Motor neuron (in vitro differentiated cells): ENCODE results near the gene TMEM217. TPM values are rescaled to one million over a fixed set of nuclear protein-coding genes. Genes with fewer than 3 reads are reported as not detected.

Experiments used
- ATAC-seq, 8 experiments: fragments of 200-7000 bp; cut with Tn5 transposase; replicated peaks in 6 of 8; 2 replicates each; pipeline ENCODE4 v1.8.0; 2021; ENCODE audit warnings: mild to moderate bottlenecking in 8 of 8, moderate library complexity in 8 of 8
- H3K27ac ChIP-seq, 2 donors: fragments of 250-450 bp; sonication (Bioruptor Pico); 2 replicates each; pipeline ENCODE4 v1.9.0; 2021; ENCODE audit warnings: antibody characterized with exemption in 2 of 2, mild to moderate bottlenecking in 2 of 2, moderate library complexity in 1 of 2
- H3K4me1 ChIP-seq, 2 donors: fragments of 250-450 bp; sonication (Bioruptor Pico); replicated peaks in 1 of 2; 2 replicates each; pipeline ENCODE4 v1.6.1; 2021; ENCODE audit warnings: antibody characterized with exemption in 2 of 2, mild to moderate bottlenecking in 2 of 2, moderate library complexity in 1 of 2
- H3K4me3 ChIP-seq, 5 donors: fragments of 250-450 bp; sonication (Bioruptor Pico); 2 replicates each; pipeline ENCODE4 v1.9.0; 2021; ENCODE audit warnings: antibody characterized with exemption in 5 of 5, mild to moderate bottlenecking in 5 of 5, moderate library complexity in 4 of 5
- WGBS, 10 experiments: fragments of 450-650 bp; shearing (Covaris generic); methylation state at CpG; one replicate each; pipeline ENCODE4 v1.0.0; 2022; 5-methylcytosine and 5-hydroxymethylcytosine counted together
- in situ Hi-C, 9 experiments: fragments of 400-800 bp; cut with MboI; loops; one replicate each; pipeline ENCODE4 v1.15.0; 2021; ENCODE audit warnings: low sequenced_read_pairs in 9 of 9, low pct_unique_long_range_greater_than_20kb in 2 of 9; ENCODE audit not compliant: unreplicated experiment in 9 of 9
- total RNA-seq, 8 experiments: library from RNA; unstranded; fragments of 300-600 nt; gene quantifications; 2 replicates each; pipeline versions ENCODE4 v1.2.3 to v1.2.4, GENCODE V29; 2022

TMEM217 gene
- total RNA-seq, 8 experiments from 2014 or later: 0.73 to 9.4 (median 2.1) TPM

DNA sequence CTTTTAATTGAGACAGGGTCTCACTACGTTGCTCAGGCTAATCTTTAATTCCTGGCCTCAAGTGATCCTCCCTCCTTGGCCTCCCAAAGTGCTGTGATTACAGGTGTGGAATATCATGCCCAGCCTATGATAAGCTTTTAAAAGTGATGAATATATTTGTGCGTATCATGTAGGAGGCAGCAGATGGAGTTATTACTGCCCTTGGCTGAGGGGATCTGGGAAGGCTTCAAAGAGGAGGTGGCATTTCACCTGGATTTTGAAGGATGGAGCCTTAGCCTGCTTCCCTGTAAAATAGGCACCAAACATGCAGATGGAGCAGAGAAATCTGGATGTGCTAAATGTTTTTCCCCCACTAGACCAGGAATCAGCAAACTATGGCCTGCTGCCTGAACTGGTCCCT is 77.9 kb downstream of the TMEM217 start:
- in situ Hi-C loops: no loop called here
- Histone ChIP-seq H3K27ac (no peak overlapping the region), H3K4me1 (no peaks in the 10 kb centered on the region), H3K4me3 (no peak overlapping the region)
- ATAC-seq: no peak
- 50 to 100% (median 83%) methylated on average over 1 to 2 of the region's 2 CpGs; no CpG with 5 or more reads in 4 of the 10 experiments for WGBS, 10 experiments

DNA sequence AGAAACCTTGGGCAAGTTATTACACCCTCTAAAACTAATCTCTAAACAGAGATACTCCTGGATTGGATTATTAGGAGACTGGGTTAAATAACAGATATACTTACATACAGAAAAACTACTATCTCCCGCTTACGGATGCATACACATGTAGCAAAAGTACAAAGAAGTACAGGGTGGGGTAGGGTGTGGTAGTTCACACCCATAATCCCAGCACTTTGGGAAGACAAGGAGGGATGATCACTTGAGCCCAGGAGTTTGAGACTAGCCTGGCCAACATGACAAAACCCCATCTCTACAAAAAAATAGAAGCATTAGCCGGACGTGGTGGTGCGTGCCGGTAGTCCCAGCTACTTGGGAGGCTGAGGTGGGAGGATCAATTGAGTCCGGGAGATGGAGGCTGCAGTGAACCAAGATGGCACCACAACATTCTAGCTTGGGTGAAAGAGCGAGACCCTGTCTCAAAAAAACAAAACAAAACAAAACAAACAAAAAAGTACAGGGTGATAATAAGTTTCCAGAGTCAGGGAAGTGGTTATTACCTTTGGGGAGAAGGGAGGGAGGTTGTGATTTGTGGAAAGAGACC is 79.9 kb downstream of the TMEM217 start:
- no peaks in the 10 kb centered on the region for H3K4me1 ChIP-seq
- H3K4me3 ChIP-seq: no peak overlapping the region
- no peak for ATAC-seq
- whole genome bisulfite sequencing, 10 experiments: 44 to 100% (median 93%) methylated on average over 2 to 6 of the region's 8 CpGs; no CpG with 5 or more reads in 1 of the 10 experiments
- no peak overlapping the region for H3K27ac ChIP-seq
- in situ Hi-C loops: loop anchor here in 6 of 9 experiments (10.0 kb wide), 2 partner anchors 123 to 153 kb away; no protein-coding TSS in a partner anchor

- in situ Hi-C loops: loop anchor here in 6 of 9 experiments (10.0 kb wide), 2 partner anchors 123 to 153 kb away; no protein-coding TSS in a partner anchor
- WGBS, 10 experiments: 24 to 100% (median 76%) methylated on average over 1 to 9 of the region's 10 CpGs; no CpG with 5 or more reads in 1 of the 10 experiments
Measured at GRCh38 chr6:37177077-37177934, 80.6 kb downstream of the TMEM217 start.

DNA sequence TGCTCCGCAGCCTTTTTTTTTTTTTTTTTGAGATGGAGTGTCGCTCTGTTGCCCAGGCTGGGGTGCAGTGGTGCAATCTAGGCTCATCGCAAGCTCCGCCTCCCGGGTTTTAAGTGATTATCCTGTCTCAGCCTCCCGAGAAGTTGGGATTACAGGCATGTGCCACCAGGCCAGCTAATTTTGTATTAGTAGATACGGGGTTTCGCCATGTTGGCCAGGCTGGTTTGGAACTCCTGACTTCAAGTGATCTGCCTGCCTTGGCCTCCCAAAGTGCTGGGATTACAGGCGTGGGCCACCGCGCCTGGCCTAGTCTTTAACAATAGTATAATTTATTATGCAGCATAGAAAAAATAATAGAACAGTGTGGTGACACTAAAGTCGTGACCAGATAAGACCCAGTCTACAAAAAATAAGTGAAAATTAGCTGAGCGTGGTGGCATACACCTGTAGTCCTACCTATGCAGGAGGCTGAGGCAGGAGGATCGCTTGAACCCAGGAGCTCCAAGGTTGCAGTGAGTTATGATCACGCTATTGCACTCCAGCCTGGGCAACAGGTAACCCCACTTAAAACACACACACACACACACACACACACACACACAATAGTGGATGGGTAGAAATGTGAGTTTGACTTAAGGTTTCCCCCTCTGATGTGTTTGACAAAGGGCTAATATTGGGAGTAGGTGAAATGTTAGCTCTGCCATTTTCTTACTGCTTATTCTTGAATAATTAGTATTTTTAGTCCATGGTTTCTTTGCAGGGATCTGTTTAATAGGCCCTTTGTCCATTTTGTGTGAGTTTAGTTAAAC is 81.5 kb downstream of the TMEM217 start:
- ATAC-seq: peak in 1 of 8 experiments; percentile 5

More at GRCh38 chr6:37177077-37177934, 80.6 kb downstream of the TMEM217 start:
- H3K4me1 ChIP-seq: peaks cover 0 to 4% of the 10 kb centered on the region in 2 donors
- H3K4me3 ChIP-seq: no peak overlapping the region
- ATAC-seq: peak in 2 of 8 experiments; percentile 7 to 19
- H3K27ac ChIP-seq: no peak overlapping the region

GRCh38 chr6:37175332-37176267 is 82.3 kb downstream of the TMEM217 start:
- Histone ChIP-seq H3K27ac (no peak overlapping the region), H3K4me3 (no peak overlapping the region), H3K4me1 (peaks cover 0 to 4% of the 10 kb centered on the region in 2 donors)
- in situ Hi-C loops: loop anchor here in 6 of 9 experiments (10.0 kb wide), 2 partner anchors 121 to 151 kb away; no protein-coding TSS in a partner anchor
- 48 to 88% (median 81%) methylated on average over 3 to 12 of the region's 18 CpGs for WGBS, 10 experiments
- peak in 1 of 8 experiments; percentile 1 for ATAC-seq

More for the DNA sequence above, 81.5 kb downstream of the TMEM217 start:
- in situ Hi-C loops: loop anchor here in 6 of 9 experiments (10.0 kb wide), 2 partner anchors 122 to 152 kb away; no protein-coding TSS in a partner anchor
- Histone ChIP-seq H3K27ac (no peak overlapping the region), H3K4me1 (peaks cover 0 to 4% of the 10 kb centered on the region in 2 donors), H3K4me3 (no peak overlapping the region)
- 79 to 100% (median 92%) methylated on average over 1 to 13 of the region's 15 CpGs; no CpG with 5 or more reads in 2 of the 10 experiments for WGBS, 10 experiments

- in situ Hi-C loops: loop anchor here in 8 of 9 experiments (10.0 to 25.0 kb wide), 4 partner anchors 112 to 287 kb away; partner anchors contain the start of gene C6orf89 (in 1 of the 8)
- 44 to 100% (median 89%) methylated on average over 2 to 9 of the region's 10 CpGs; no CpG with 5 or more reads in 2 of the 10 experiments for WGBS, 10 experiments
- no peak for ATAC-seq
- Histone ChIP-seq H3K4me3 (no peak overlapping the region), H3K4me1 (peaks cover 0 to 4% of the 10 kb centered on the region in 2 donors), H3K27ac (no peak overlapping the region)
Measured at GRCh38 chr6:37174515-37175331, 83.2 kb downstream of the TMEM217 start.

DNA sequence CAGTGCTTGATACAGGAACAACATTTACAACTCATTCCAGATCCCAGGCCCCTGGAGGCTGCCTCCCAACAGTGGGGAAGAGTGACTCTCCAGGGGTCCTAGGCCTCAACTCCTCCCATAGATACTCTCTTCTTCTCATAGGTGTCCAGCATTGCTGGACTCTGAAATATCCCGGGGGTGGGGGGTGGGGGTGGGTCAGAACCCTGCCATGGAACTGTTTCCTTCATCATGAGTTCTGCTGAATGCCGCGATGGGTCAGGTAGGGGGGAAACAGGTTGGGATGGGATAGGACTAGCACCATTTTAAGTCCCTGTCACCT is 83.8 kb downstream of the TMEM217 start:
- WGBS, 10 experiments: no CpG with 5 or more reads among the region's 3 CpGs
- H3K27ac ChIP-seq: no peak overlapping the region
- in situ Hi-C loops: loop anchor here in 8 of 9 experiments (10.0 to 25.0 kb wide), 4 partner anchors 112 to 287 kb away; partner anchors contain the start of gene C6orf89 (in 1 of the 8)
- no peak overlapping the region for H3K4me3 ChIP-seq
- H3K4me1 ChIP-seq: peaks cover 0 to 4% of the 10 kb centered on the region in 2 donors
- no peak for ATAC-seq

- in situ Hi-C loops: loop anchor here in 8 of 9 experiments (10.0 to 25.0 kb wide), 4 partner anchors 111 to 286 kb away; partner anchors contain the start of gene C6orf89 (in 1 of the 8)
- peaks cover 3 to 7% of the 10 kb centered on the region in 2 donors for H3K4me1 ChIP-seq
- WGBS, 10 experiments: 0 to 93% (median 71%) methylated on average over 1 to 2 of the region's 9 CpGs; no CpG with 5 or more reads in 3 of the 10 experiments
- no peak for ATAC-seq
- no peak overlapping the region for H3K4me3 ChIP-seq
- H3K27ac ChIP-seq: no peak overlapping the region
Measured at GRCh38 chr6:37173493-37174195, 84.3 kb downstream of the TMEM217 start.

GRCh38 chr6:37172912-37173492 is 84.9 kb downstream of the TMEM217 start:
- in situ Hi-C loops: loop anchor here in 8 of 9 experiments (10.0 to 25.0 kb wide), 4 partner anchors 111 to 286 kb away; partner anchors contain the start of gene C6orf89 (in 1 of the 8)
- Histone ChIP-seq H3K4me3 (no peak overlapping the region), H3K27ac (no peak overlapping the region), H3K4me1 (peaks cover 9 to 13% of the 10 kb centered on the region in 2 donors)
- no peak for ATAC-seq
- WGBS, 10 experiments: 49 to 100% (median 78%) methylated on average over 2 to 6 of the region's 7 CpGs; no CpG with 5 or more reads in 4 of the 10 experiments
